Measurements from ENCODE around the gene MTMR4. TPM values are rescaled to one million over a fixed set of nuclear protein-coding genes. Genes with fewer than 3 reads are reported as not detected.

Gene MTMR4
- total RNA-seq, 4 donors from 2014 or later: 29.7 to 57.6 (median 40.9) TPM

- no peak for TF ChIP-seq CTCF (IDR thresholded peaks at IDR 0.05; ENCODE audit: low read depth)
Observed at GRCh38 chr17:58514770-58515157, 326 bp upstream of the MTMR4 start.

DNA sequence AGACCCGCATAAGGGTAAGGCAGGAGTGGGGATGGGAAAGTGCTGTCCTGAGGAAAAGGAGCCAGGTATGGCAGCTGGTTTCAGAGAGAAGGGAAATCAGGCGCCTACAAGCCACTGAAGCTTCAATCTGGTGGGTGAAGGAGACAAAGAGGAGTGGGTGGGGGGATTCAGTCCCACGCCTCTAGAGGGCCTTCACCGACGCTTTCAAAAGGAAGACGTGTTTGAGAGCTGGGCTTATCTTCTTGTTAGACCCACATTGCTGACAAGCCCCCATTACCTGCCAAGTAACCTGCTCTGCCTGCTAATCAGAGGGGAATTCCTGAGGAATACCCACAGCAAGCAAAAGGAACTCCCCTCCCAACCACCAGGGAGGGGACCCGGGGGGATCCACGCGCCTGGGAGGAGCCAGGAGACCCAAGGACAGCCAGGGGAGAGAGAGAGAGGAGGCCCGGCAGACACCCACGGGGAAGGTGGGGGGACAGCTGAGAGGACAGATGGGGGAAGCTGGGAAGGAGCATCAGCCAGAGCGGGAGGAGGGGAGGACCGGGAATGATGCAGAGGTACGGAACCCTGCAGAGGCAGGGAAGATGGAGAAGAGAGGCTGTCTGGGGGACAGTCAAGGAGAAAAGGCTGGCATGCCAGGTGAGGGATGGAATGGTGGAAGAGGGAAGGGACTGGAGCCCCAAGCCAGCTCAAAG is 1.0 kb downstream of the MTMR4 start:
- TF ChIP-seq CTCF (IDR thresholded peaks at IDR 0.05; ENCODE audit: low read depth): no peak

DNA sequence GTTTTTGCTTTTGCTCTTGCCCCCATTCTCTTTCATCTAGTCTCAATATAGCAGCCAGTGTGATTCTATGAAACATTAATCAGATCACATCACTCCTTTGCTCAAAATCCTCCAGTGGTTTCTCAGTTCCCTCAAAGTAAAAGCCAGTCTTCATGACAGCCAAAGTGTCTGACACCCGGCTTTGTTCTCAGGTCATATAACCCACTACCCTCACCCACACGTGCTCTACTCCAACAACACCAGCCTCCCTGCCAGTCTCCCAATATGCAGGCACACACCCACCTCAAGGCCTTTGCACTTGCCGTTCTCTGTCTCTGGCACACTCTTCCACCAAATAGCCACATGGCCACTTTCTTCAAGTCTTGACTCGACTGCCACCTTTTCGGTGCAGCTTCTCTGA is 4.4 kb downstream of the MTMR4 start:
- no peak for TF ChIP-seq CTCF (IDR thresholded peaks at IDR 0.05; ENCODE audit: low read depth)

- no peak for TF ChIP-seq CTCF (IDR thresholded peaks at IDR 0.05; ENCODE audit: low read depth)
Observed at GRCh38 chr17:58508341-58509067, 5.9 kb downstream of the MTMR4 start.

- TF ChIP-seq CTCF (IDR thresholded peaks at IDR 0.05; ENCODE audit: low read depth): no peak
Observed at GRCh38 chr17:58507123-58507634, 7.3 kb downstream of the MTMR4 start.

- no peak for TF ChIP-seq CTCF (IDR thresholded peaks at IDR 0.05; ENCODE audit: low read depth)
Observed at GRCh38 chr17:58506354-58507080, 7.9 kb downstream of the MTMR4 start.

GRCh38 chr17:58504826-58505351 is 9.5 kb downstream of the MTMR4 start:
- no peak for TF ChIP-seq CTCF (IDR thresholded peaks at IDR 0.05; ENCODE audit: low read depth)

Data from subcutaneous adipose tissue (tissue), 4 donors.